H1 (cell line): Measurements from ENCODE around the gene GNAT1. TPM values are rescaled to one million over a fixed set of nuclear protein-coding genes. Genes with fewer than 3 reads are reported as not detected.

ENCODE experiments used
- CTCF ChIA-PET: fragments of 300-600 bp; sonication (Branson Sonifier 250); formaldehyde crosslinking; loops from one replicate; lab custom pipeline; 2021; ENCODE audit not compliant: partially characterized antibody; lab: Charles Lee
- POLR2A ChIA-PET: fragments of 300-600 bp; sonication (Branson Sonifier 250); formaldehyde crosslinking; loops from one replicate; lab custom pipeline; 2021; ENCODE audit warnings: inconsistent platforms; ENCODE audit not compliant: partially characterized antibody; lab: Charles Lee
- DNase-seq, 2 experiments: peaks; one replicate each; pipeline versions ENCODE4 v3.0.0 to v3.0.0-alpha.2; 2010 to 2022; ENCODE audit warnings: low spot score in 2 of 2, low read depth in 1 of 2, mixed read lengths in 1 of 2
- FAIRE-seq: peaks from 2 replicates; lab custom pipeline; 2011; peaks lifted over from hg19 to GRCh38; lab: Jason Lieb, UNC
- H2AFZ ChIP-seq: 2 replicates; pipeline ENCODE4 v1.8.1; 2012; ENCODE audit warnings: low read length, inconsistent platforms
- H2AK5ac ChIP-seq: 2 replicates; pipeline ENCODE4 v1.6.1; 2013; ENCODE audit warnings: low read depth, low read length
- H2BK120ac ChIP-seq: replicated peaks from 2 replicates; pipeline ENCODE3; 2013; ENCODE audit warnings: low read depth, low read length, inconsistent platforms
- H2BK12ac ChIP-seq: 2 replicates; pipeline ENCODE4 v1.6.1; 2013; ENCODE audit warnings: low read depth, low read length
- H2BK15ac ChIP-seq: 2 replicates; pipeline ENCODE4 v1.6.1; 2013; ENCODE audit warnings: low read length
- H2BK20ac ChIP-seq: 2 replicates; pipeline ENCODE4 v1.6.1; 2013; ENCODE audit warnings: low read length
- H2BK5ac ChIP-seq: 2 replicates; pipeline ENCODE4 v1.6.1; 2013; ENCODE audit warnings: low read depth, low read length
- H3K14ac ChIP-seq: 2 replicates; pipeline ENCODE4 v1.6.1; 2013; ENCODE audit warnings: inconsistent platforms; ENCODE audit not compliant: insufficient read length
- H3K18ac ChIP-seq: 2 replicates; pipeline ENCODE4 v1.6.1; 2013; ENCODE audit warnings: low read length; ENCODE audit errors: extremely low read depth
- H3K23ac ChIP-seq: 2 replicates; pipeline ENCODE4 v1.6.1; 2013; ENCODE audit warnings: inconsistent platforms; ENCODE audit not compliant: insufficient read length
- H3K23me2 ChIP-seq: 2 replicates; pipeline ENCODE4 v1.6.1; 2013; ENCODE audit warnings: low read depth, low read length
- H3K27ac ChIP-seq: 2 replicates; pipeline ENCODE4 v1.6.1; 2011; ENCODE audit warnings: low read depth, low read length, inconsistent platforms
- H3K27me3 ChIP-seq, 4 experiments: replicated peaks in 1 of 4; 1 replicate in 1 of 4; 2 replicates in 3 of 4; pipeline versions ENCODE4 v1.6.1 to v1.8.1; 2011 to 2013; ENCODE audit warnings: low read length in 3 of 4, mild to moderate bottlenecking in 3 of 4, inconsistent platforms in 2 of 4, mixed read lengths in 2 of 4, moderate library complexity in 1 of 4; ENCODE audit not compliant: control insufficient read depth in 3 of 4, insufficient read depth in 3 of 4; ENCODE audit errors: extremely low read depth in 1 of 4
- H3K36me3 ChIP-seq, 4 experiments: 2 replicates each; pipeline versions ENCODE4 v1.6.1 to v1.8.1; 2011 to 2013; ENCODE audit warnings: mild to moderate bottlenecking in 4 of 4, low read length in 3 of 4, moderate library complexity in 2 of 4, control low read depth in 1 of 4, inconsistent platforms in 1 of 4; ENCODE audit not compliant: insufficient read depth in 4 of 4, control insufficient read depth in 2 of 4
- H3K4ac ChIP-seq: replicated peaks from 2 replicates; pipeline ENCODE3; 2013; ENCODE audit warnings: low read length, low read depth, mixed read lengths, inconsistent platforms; ENCODE audit not compliant: insufficient read length
- H3K4me1 ChIP-seq, 4 experiments: replicated peaks in 1 of 4; 1 replicate in 1 of 4; 2 replicates in 3 of 4; pipeline versions ENCODE4 v1.6.1 to v1.8.1; 2011 to 2013; ENCODE audit warnings: low read length in 3 of 4, inconsistent platforms in 2 of 4, mixed read lengths in 1 of 4; ENCODE audit not compliant: insufficient read depth in 4 of 4, control insufficient read depth in 3 of 4
- H3K4me2 ChIP-seq, 2 experiments: 2 replicates each; pipeline versions ENCODE4 v1.6.1 to v1.8.1; 2011 to 2013; ENCODE audit warnings: low read depth in 2 of 2, low read length in 2 of 2, control low read depth in 1 of 2, inconsistent platforms in 1 of 2, mild to moderate bottlenecking in 1 of 2; ENCODE audit not compliant: insufficient read depth in 1 of 2
- H3K4me3 ChIP-seq, 4 experiments: fragments of 200-600, 300-600 bp in 1 of 4; sonication (generic), shearing (Covaris generic), sonication (Bioruptor Twin) in 1 of 4; 2 replicates each; pipeline versions ENCODE4 v1.5.1 to v1.8.1; 2011 to 2016; ENCODE audit warnings: low read length in 4 of 4, low read depth in 3 of 4, control low read depth in 2 of 4, inconsistent platforms in 2 of 4, mild to moderate bottlenecking in 2 of 4, mixed read lengths in 1 of 4, moderate library complexity in 1 of 4; ENCODE audit not compliant: insufficient read depth in 2 of 4; ENCODE audit errors: extremely low read depth in 1 of 4
- H3K56ac ChIP-seq: replicated peaks from 2 replicates; pipeline ENCODE3; 2013; ENCODE audit warnings: low read depth, mild to moderate bottlenecking, mixed read lengths, low read length, inconsistent platforms; ENCODE audit not compliant: insufficient read length
- H3K79me1 ChIP-seq: 2 replicates; pipeline ENCODE4 v1.6.1; 2013; ENCODE audit warnings: low read depth, low read length, control low read depth
- H3K79me2 ChIP-seq, 2 experiments: 2 replicates each; pipeline versions ENCODE4 v1.6.1 to v1.8.1; 2012 to 2013; ENCODE audit warnings: low read length in 2 of 2, mild to moderate bottlenecking in 2 of 2, inconsistent platforms in 1 of 2; ENCODE audit not compliant: insufficient read depth in 2 of 2, control insufficient read depth in 1 of 2
- H3K9ac ChIP-seq, 4 experiments: replicated peaks in 1 of 4; 1 replicate in 1 of 4; 2 replicates in 3 of 4; pipeline versions ENCODE4 v1.6.1 to v1.8.1; 2011 to 2013; ENCODE audit warnings: low read depth in 3 of 4, low read length in 3 of 4, control low read depth in 2 of 4, mild to moderate bottlenecking in 2 of 4, moderate library complexity in 2 of 4, inconsistent platforms in 1 of 4; ENCODE audit errors: extremely low read depth in 1 of 4
- H3K9me3 ChIP-seq, 2 experiments: 2 replicates each; pipeline versions ENCODE4 v1.6.1 to v1.8.1; 2012 to 2013; ENCODE audit warnings: mild to moderate bottlenecking in 2 of 2, moderate library complexity in 2 of 2, control low read depth in 1 of 2, inconsistent platforms in 1 of 2, low read depth in 1 of 2, low read length in 1 of 2, mixed read lengths in 1 of 2; ENCODE audit not compliant: insufficient read depth in 2 of 2
- H4K20me1 ChIP-seq, 2 experiments: replicated peaks in 1 of 2; 2 replicates each; pipeline versions ENCODE3 to v1.8.1; 2011 to 2013; ENCODE audit warnings: inconsistent platforms in 2 of 2, low read length in 2 of 2, mild to moderate bottlenecking in 1 of 2; ENCODE audit not compliant: insufficient read depth in 2 of 2, control insufficient read depth in 1 of 2
- H4K5ac ChIP-seq: 2 replicates; pipeline ENCODE4 v1.6.1; 2013; ENCODE audit warnings: low read length, low read depth, mixed read lengths, inconsistent platforms; ENCODE audit not compliant: insufficient read length
- H4K8ac ChIP-seq: 2 replicates; pipeline ENCODE4 v1.8.0; 2013; ENCODE audit warnings: mild to moderate bottlenecking, moderate library complexity, low read length, inconsistent platforms; ENCODE audit not compliant: insufficient read depth; ENCODE audit errors: extremely low read depth
- H4K91ac ChIP-seq: replicated peaks from 2 replicates; pipeline ENCODE3; 2013; ENCODE audit warnings: low read length, mixed read lengths, inconsistent platforms; ENCODE audit not compliant: insufficient read length
- SIN3A ChIP-seq, 2 experiments: IDR thresholded peaks in 1 of 2; conservative IDR thresholded peaks in 1 of 2; 2 replicates each; pipeline ENCODE4 v1.6.1; 2011 to 2012; ENCODE audit warnings: low read length in 2 of 2, improper control_type of control experiment in 1 of 2, low read depth in 1 of 2, mild to moderate bottlenecking in 1 of 2
- WGBS, 2 experiments: shearing (Covaris generic) in 1 of 2; methylation state at CpG; one replicate each; pipeline versions ENCODE4 v1.1.6 to v1.1.7; 2013 to 2015; ENCODE audit warnings: low lambda C conversion rate in 2 of 2, mixed read lengths in 2 of 2, inconsistent platforms in 1 of 2, low coverage in 1 of 2, missing lambda C conversion rate in 1 of 2; ENCODE audit not compliant: insufficient replicate concordance in 2 of 2, insufficient coverage in 1 of 2, insufficient read length in 1 of 2; ENCODE audit errors: extremely low coverage in 1 of 2, missing lambda C conversion rate in 1 of 2; 5-methylcytosine and 5-hydroxymethylcytosine counted together
- polyA plus RNA-seq, 7 experiments: library from polyadenylated mRNA; depleted of rRNA in 3 of 7; stranded (reverse) in 5 of 7; unstranded in 2 of 7; fragments of >200 nt in 5 of 7; fragments of 200-250 nt in 2 of 7; gene quantifications; 1 replicate in 5 of 7; 2 replicates in 1 of 7; 4 replicates in 1 of 7; pipeline versions ENCODE4 v1.2.1 to v1.2.3, GENCODE V29; 2011 to 2013; ENCODE audit warnings: missing spikeins in 2 of 7, mixed read lengths in 2 of 7
- total RNA-seq: library from RNA; stranded (reverse); fragmentation: NEBNext Ultra II Directional; extraction: Animal tissue kit (Norgen Biotek cat#: 25700); gene quantifications from 2 replicates; pipeline ENCODE4 v1.2.1, GENCODE V29; 2021

Gene GNAT1
- total and polyA plus RNA-seq, 2 of the 8 experiments (the other 6 are each of a cell fraction or from before 2014, with no cell fraction given) = 0.08 TPM; not detected in 1

DNA sequence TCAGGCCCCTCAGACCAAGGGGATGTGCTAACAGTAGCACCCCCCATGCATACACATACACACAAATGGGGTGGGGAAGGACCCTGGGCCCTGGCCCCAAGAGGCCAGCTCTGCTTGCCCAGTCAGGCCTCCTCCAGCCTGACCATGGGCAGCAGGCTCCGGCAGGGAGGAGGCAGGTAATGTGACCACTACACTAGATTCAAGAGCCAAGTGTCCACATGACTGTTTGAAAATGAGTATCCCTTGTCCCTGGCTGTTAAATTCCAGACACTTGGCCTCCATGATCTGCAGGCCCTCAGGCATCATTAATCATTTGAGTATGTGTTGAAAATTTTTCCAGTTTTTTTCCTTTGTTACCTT is 30.7 kb downstream of the GNAT1 start:
- no peaks in the 10 kb centered on the region for H3K36me3 ChIP-seq
- peaks cover 0 to 7% (median 3%) of the 10 kb centered on the region in 4 experiments; a peak in 5 of 7 replicates for H3K4me1 ChIP-seq
- H3K9ac ChIP-seq = no peak overlapping the region
- peak overlapping the region; percentile 81; the same call in 1 of the 2 replicates for H2BK12ac ChIP-seq
- no peak overlapping the region for H3K56ac ChIP-seq
- H2BK20ac ChIP-seq = no peak overlapping the region
- H3K9me3 ChIP-seq = no peaks in the 10 kb centered on the region
- H3K4me2 ChIP-seq = no peak overlapping the region
- no peaks in the 10 kb centered on the region for H3K79me2 ChIP-seq
- DNase-seq = no peak
- no peak overlapping the region for H2BK120ac ChIP-seq
- H3K27ac ChIP-seq = no peak overlapping the region
- no peak overlapping the region for H4K5ac ChIP-seq
- no peak overlapping the region for H2AK5ac ChIP-seq
- TF ChIP-seq SIN3A (conservative IDR thresholded peaks at IDR 0.05 in 1 of 2, IDR thresholded peaks at IDR 0.05 in 1 of 2; ENCODE audit: low read depth in 1 of 2, low read length in 2 of 2) = no peak
- no peak overlapping the region for H3K23ac ChIP-seq
- H3K4ac ChIP-seq = no peak overlapping the region
- H3K4me3 ChIP-seq = no peak overlapping the region
- H4K91ac ChIP-seq = no peak overlapping the region
- peak overlapping the region; percentile 1; the same call in 1 of the 2 replicates for H2BK15ac ChIP-seq
- no peak overlapping the region; the same call in 1 of the 2 replicates for H3K18ac ChIP-seq
- WGBS, 2 experiments = 73% methylated on average over 1 of the region's 1 CpG; no CpG with 5 or more reads in 1 of the 2 experiments
- POLR2A ChIA-PET = interaction anchor here (1.0 to 3.9 kb wide), 8 partner anchors 8 to 99 kb away, joined by 3 to 23 read pairs (median 4); partner anchors contain the start of genes GNAI2 and SLC38A3
- H2BK5ac ChIP-seq = no peak overlapping the region; the same call in 1 of the 2 replicates
- H3K27me3 ChIP-seq = peaks cover 0 to 3% (median 2%) of the 10 kb centered on the region in 4 experiments; a peak in 4 of 7 replicates
- H3K79me1 ChIP-seq = no peaks in the 10 kb centered on the region
- H3K14ac ChIP-seq = no peak overlapping the region
- no peak for FAIRE-seq
- no peaks in the 10 kb centered on the region for H4K20me1 ChIP-seq
- CTCF ChIA-PET = interaction anchor here (0.6 to 48.1 kb wide), 16 partner anchors 9 to 176 kb away, joined by 3 to 2149 read pairs (median 4); partner anchors contain the start of genes GNAI2, GNAT1, LSMEM2 and SEMA3B
- H2AFZ ChIP-seq = no peak overlapping the region
- peaks cover 7% of the 10 kb centered on the region; the same call in 1 of the 2 replicates for H3K23me2 ChIP-seq
- no peak overlapping the region for H4K8ac ChIP-seq
